ENCODE measurements around the gene GALR2.

GRCh38 chr17:76026714-76027158 is 47.8 kb upstream of the GALR2 start:
- TF ChIP-seq CTCF (IDR thresholded peaks at IDR 0.05 in 4 of 5, conservative IDR thresholded peaks at IDR 0.05 in 1 of 5) (no peak), POLR2A (IDR thresholded peaks at IDR 0.05) (no peak)
